Effector memory CD4-positive, alpha-beta T cell (primary cell): ENCODE results near the gene LCP2.
A peak's percentile ranks its signal among the peaks of the same experiment; 100 is the strongest.

Source experiments
- DNase-seq, 3 donors: peaks; one replicate each; pipeline ENCODE4 v3.0.0-alpha.2; 2020
- H3K27ac ChIP-seq: 2 replicates; pipeline ENCODE4 v1.7.0; 2013; ENCODE audit warnings: mild to moderate bottlenecking, low read length, moderate library complexity; ENCODE audit not compliant: insufficient read depth, poor library complexity, severe bottlenecking
- H3K27me3 ChIP-seq: replicated peaks from 2 replicates; pipeline ENCODE4 v1.7.0; 2013; ENCODE audit warnings: mild to moderate bottlenecking, low read length; ENCODE audit not compliant: insufficient read depth, control insufficient read depth, poor library complexity, severe bottlenecking
- H3K36me3 ChIP-seq: 2 replicates; pipeline ENCODE4 v1.7.0; 2013; ENCODE audit warnings: mild to moderate bottlenecking, low read length, moderate library complexity; ENCODE audit not compliant: control insufficient read depth, insufficient read depth
- H3K4me1 ChIP-seq: 2 replicates; pipeline ENCODE4 v1.7.0; 2013; ENCODE audit warnings: low read length, mild to moderate bottlenecking; ENCODE audit not compliant: control insufficient read depth, insufficient read depth, poor library complexity, severe bottlenecking
- H3K4me3 ChIP-seq: 2 replicates; pipeline ENCODE4 v1.7.0; 2013; ENCODE audit warnings: low read length, low read depth, mild to moderate bottlenecking; ENCODE audit not compliant: insufficient read depth, poor library complexity, severe bottlenecking
- H3K9me3 ChIP-seq: 2 replicates; pipeline ENCODE4 v1.7.0; 2013; ENCODE audit warnings: mild to moderate bottlenecking, low read length, moderate library complexity; ENCODE audit not compliant: control insufficient read depth

The LCP2 gene

GRCh38 chr5:170289121-170289520, 8.5 kb downstream of the LCP2 start:
- Histone ChIP-seq H3K27ac (peak overlapping the region; percentile 58), H3K4me1 (peaks cover 87% of the 10 kb centered on the region), H3K36me3 (peaks cover 65% of the 10 kb centered on the region), H3K4me3 (no peak overlapping the region), H3K27me3 (no peaks in the 10 kb centered on the region), H3K9me3 (no peaks in the 10 kb centered on the region)
- DNase-seq: no peak

DNA sequence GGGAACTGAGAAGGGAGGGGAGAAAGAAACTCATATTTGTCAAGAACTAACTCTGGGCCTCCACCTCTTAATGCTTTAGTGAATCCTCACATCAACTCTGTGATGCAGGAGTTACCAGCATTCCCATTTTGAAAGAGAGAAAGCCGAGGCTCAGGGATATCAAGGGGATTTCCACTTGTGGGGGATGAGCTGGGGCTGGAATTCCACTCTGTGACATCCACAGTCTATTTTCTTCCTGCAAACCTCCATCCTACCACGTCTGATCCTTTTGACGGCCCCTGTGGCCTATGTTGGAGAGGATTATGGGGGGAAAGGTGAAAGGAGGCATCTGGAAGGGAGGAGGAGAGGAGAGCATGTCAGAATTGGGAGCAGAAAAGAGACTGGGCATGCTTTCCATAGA, 9.0 kb downstream of the LCP2 start:
- no peak overlapping the region for H3K4me3 ChIP-seq
- no peaks in the 10 kb centered on the region for H3K27me3 ChIP-seq
- H3K36me3 ChIP-seq: peaks cover 70% of the 10 kb centered on the region
- no peaks in the 10 kb centered on the region for H3K9me3 ChIP-seq
- H3K4me1 ChIP-seq: peaks cover 92% of the 10 kb centered on the region
- no peak for DNase-seq
- peak overlapping the region; percentile 58 for H3K27ac ChIP-seq

DNA sequence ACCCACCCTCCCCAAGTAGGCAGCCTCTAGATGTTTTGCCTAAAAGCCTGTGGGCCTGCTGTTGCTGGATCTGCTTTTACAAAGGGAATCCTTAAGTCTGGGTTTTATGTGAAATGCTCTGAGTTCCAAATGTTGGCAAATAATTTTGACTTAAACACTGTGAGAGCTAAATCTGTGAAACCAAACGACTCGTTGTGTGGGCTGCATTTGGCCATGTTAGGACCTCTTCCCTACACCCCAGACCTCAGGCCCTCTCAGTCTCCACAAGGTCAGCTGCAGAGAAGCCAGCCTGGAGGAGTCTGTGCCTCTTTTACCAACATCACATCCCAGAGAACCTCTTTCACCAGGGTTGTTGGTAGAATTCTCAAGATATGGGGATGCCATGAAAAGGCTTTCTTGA, 9.4 kb downstream of the LCP2 start:
- Histone ChIP-seq H3K4me3 (no peak overlapping the region), H3K27ac (peak overlapping the region; percentile 63), H3K4me1 (peaks cover 92% of the 10 kb centered on the region), H3K9me3 (no peaks in the 10 kb centered on the region), H3K36me3 (peaks cover 71% of the 10 kb centered on the region), H3K27me3 (no peaks in the 10 kb centered on the region)
- DNase-seq: no peak

DNA sequence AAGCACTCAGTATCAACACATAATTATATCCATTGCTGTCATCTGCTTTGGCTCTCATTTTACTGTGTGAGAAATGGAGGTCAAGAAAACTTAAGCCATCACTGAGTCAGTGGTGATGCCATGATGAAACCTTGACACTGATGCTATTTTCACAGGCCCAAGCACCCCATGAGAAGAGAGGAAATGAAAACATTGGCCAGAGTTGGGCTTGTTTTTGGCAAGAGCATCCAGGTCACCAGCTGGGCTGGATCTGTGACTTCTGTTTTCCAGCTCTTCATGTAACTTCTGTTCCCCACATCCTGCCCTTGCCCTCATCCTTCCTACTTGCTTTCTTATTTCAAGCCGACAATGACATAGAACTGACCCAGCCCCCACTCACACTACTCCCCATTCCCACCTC, 10.0 kb downstream of the LCP2 start:
- H3K27ac ChIP-seq: peak overlapping the region; percentile 63
- H3K36me3 ChIP-seq: peaks cover 66% of the 10 kb centered on the region

DNA sequence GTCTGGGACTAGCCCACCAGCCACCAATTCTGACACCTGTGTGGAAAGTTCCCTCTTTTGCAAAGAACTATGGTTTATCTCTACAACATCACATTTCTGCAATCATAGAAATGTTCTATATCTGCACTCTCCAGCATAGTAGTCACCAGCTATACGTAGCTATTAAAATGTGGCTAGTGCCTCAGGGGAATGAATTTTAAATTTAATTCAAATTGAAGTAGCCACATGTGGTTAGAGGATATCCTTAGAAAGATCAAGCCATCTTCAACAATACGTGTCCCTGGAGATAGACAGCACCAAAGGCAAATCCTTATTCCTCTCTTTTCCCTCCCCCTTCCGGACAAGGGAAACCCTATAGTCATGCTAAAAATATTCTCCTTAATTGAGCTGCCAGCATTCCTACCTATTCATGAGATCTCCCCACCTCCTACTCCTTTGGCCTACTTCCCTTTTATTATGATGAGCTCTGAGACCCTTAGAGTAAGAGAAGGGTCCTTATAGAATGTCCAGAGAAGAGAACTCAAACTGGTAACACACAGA, 11.1 kb downstream of the LCP2 start:
- H3K4me3 ChIP-seq: no peak overlapping the region
- H3K36me3 ChIP-seq: peaks cover 63% of the 10 kb centered on the region
- no peak for DNase-seq
- peak overlapping the region; percentile 39 for H3K27ac ChIP-seq
- peaks cover 92% of the 10 kb centered on the region for H3K4me1 ChIP-seq
- no peaks in the 10 kb centered on the region for H3K27me3 ChIP-seq
- H3K9me3 ChIP-seq: no peaks in the 10 kb centered on the region

More for the DNA sequence above, 10.0 kb downstream of the LCP2 start:
- Histone ChIP-seq H3K4me3 (no peak overlapping the region), H3K4me1 (peaks cover 92% of the 10 kb centered on the region), H3K27me3 (no peaks in the 10 kb centered on the region), H3K9me3 (no peaks in the 10 kb centered on the region)
- DNase-seq: no peak

DNA sequence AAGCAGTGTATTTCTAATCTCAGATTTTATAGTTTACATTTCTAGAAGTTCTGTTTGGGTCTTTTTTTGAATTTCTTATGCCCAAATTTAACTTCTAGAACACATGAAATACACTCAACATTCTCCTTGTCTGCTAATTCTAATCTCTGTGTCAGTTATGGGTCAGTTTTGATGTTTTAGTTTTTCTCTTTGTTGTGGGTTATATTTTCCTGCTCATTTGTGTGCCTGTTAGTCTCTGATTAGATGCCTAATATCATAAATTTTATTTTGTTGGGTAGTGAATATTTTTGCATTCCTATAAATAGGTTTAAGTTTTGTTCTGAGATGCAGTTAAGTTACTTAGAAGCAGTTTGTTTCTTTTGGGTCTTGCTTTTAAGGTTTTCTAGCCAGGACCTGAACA, 12.4 kb downstream of the LCP2 start:
- DNase-seq: no peak
- Histone ChIP-seq H3K27me3 (no peaks in the 10 kb centered on the region), H3K36me3 (peaks cover 56% of the 10 kb centered on the region), H3K9me3 (no peaks in the 10 kb centered on the region), H3K27ac (peak overlapping the region; percentile 61), H3K4me3 (no peak overlapping the region), H3K4me1 (peaks cover 90% of the 10 kb centered on the region)

GRCh38 chr5:170284231-170284630, 13.3 kb downstream of the LCP2 start:
- no peak for DNase-seq
- Histone ChIP-seq H3K27ac (peak overlapping the region; percentile 61), H3K9me3 (no peaks in the 10 kb centered on the region), H3K4me3 (no peak overlapping the region), H3K4me1 (peaks cover 91% of the 10 kb centered on the region), H3K36me3 (peaks cover 51% of the 10 kb centered on the region), H3K27me3 (no peaks in the 10 kb centered on the region)

GRCh38 chr5:170283296-170283695, 14.3 kb downstream of the LCP2 start:
- H3K27ac ChIP-seq: peak overlapping the region; percentile 61
- no peaks in the 10 kb centered on the region for H3K9me3 ChIP-seq
- no peaks in the 10 kb centered on the region for H3K27me3 ChIP-seq
- H3K4me1 ChIP-seq: peaks cover 89% of the 10 kb centered on the region
- no peak overlapping the region for H3K4me3 ChIP-seq
- H3K36me3 ChIP-seq: peaks cover 46% of the 10 kb centered on the region
- DNase-seq: no peak

GRCh38 chr5:170280011-170280493, 17.5 kb downstream of the LCP2 start:
- peak overlapping the region; percentile 83 for H3K27ac ChIP-seq
- no peak overlapping the region for H3K4me3 ChIP-seq
- H3K27me3 ChIP-seq: no peaks in the 10 kb centered on the region
- H3K4me1 ChIP-seq: peaks cover 90% of the 10 kb centered on the region
- peaks cover 31% of the 10 kb centered on the region for H3K36me3 ChIP-seq
- DNase-seq: no peak
- no peaks in the 10 kb centered on the region for H3K9me3 ChIP-seq

- Histone ChIP-seq H3K27me3 (no peaks in the 10 kb centered on the region), H3K4me1 (peaks cover 93% of the 10 kb centered on the region), H3K4me3 (peak overlapping the region; percentile 41), H3K9me3 (no peaks in the 10 kb centered on the region), H3K27ac (peak overlapping the region; percentile 83), H3K36me3 (peaks cover 33% of the 10 kb centered on the region)
- DNase-seq: no peak
These were observed 18.1 kb downstream of the LCP2 start for GRCh38 chr5:170279459-170279817.
